ENCODE results near the gene FOXB1.

The FOXB1 gene

GRCh38 chr15:60020736-60021135 lies 16.6 kb downstream of the FOXB1 start:
- no peak for DNase-seq (ENCODE audit: low spot score)

- no peak for DNase-seq (ENCODE audit: low spot score)
Measured at GRCh38 chr15:60021589-60022378, 17.7 kb downstream of the FOXB1 start.

- no peak for DNase-seq (ENCODE audit: low spot score)
Measured at GRCh38 chr15:60022379-60022741, 18.2 kb downstream of the FOXB1 start.

- no peak for DNase-seq (ENCODE audit: low spot score)
Measured at GRCh38 chr15:60026555-60026954, 22.4 kb downstream of the FOXB1 start.

GRCh38 chr15:60035344-60035743 lies 31.2 kb downstream of the FOXB1 start:
- no peak for DNase-seq (ENCODE audit: low spot score)

DNA sequence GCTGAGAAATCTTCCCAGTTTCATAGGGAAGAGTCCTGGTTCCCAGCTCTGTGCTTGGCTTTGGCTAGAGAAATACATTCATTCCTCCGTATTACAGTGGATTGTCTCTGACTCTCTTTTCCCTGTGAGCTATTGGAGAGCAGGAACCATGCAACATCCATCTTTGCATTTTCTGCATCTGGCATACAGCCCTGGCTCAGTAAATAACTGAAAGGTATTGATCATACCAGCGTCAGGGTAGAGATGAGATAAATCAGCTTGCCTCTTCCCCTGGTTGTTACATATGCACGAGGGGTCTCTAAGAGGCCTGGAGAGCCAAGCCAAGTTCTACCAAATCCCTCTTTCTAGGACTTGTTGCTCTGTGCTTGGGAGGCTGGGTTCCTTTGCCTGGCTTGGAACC lies 35.2 kb downstream of the FOXB1 start:
- no peak for DNase-seq (ENCODE audit: low spot score)

DNA sequence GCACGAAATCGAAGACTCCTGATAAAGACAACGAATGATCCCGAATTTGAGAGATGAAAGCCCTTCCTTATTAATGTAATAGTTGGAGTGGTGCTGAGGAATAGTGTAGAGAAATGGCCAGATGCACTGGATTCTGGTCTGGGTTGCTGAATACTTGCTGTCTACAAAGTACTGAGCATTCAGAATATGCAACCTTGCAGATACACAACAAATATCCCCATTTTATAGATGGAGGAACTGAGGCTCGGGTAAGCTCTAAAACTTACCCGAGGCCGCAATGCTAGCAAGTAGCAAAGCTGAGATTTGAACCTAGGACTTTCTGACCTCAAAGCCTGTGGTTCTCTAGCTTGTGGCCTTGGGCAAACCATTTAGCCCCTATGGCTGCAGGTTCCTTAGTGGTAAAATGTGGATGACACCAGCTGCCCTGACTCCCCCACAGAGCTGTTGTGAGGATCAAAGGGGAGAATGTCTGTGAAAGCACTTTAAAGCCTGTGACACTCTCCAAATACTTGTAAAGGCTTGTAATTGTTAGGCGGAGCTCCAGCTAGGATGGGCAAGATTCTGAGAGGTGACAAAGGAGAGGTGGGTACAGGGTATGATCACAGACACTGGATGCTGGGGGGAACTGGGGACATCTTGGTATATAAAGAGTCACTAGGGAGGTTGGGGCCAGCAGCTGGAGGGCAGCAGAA lies 39.8 kb downstream of the FOXB1 start:
- no peak for DNase-seq (ENCODE audit: low spot score)

- no peak for DNase-seq (ENCODE audit: low spot score)
Measured at GRCh38 chr15:60044636-60045270, 40.6 kb downstream of the FOXB1 start.

GRCh38 chr15:60047701-60048100 lies 43.6 kb downstream of the FOXB1 start:
- no peak for DNase-seq (ENCODE audit: low spot score)

DNA sequence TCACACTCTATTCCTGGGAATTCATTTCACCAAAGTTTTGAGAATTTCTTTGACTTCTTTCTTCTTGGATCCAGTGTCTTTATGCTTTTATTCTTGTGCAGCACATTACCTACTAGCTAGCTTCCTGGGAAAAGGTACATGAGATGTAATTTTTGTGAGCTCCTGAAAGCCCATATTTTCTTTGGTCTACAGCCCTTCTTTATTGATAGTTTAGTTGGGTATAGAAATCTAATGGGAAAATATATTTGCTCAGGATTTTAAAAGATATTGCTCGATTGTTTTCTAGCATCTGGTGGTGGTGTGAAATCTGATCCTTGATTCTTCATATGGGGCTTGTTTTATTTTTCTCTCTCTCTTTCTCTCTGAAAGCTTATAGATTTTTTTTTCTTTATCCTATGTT lies 45.8 kb downstream of the FOXB1 start:
- no peak for DNase-seq (ENCODE audit: low spot score)

DNA sequence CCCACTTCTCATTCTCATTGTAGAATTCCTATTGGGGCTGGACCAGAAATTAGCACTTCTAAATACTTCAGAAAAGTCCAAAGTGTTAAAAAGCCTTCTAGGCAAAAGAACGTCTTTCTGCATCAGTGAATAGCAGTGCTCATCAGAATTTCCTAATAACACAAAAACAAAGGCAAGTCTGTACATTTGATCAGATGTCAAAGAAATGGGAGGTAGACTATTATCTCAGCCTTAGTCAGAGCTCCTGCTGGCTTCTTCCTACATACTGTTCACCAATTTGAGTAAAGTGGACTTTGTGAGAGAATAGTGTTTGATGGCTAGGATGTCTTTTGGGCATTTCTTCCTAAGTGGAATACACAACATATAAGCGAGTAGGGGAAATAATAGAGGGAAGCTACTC lies 48.7 kb downstream of the FOXB1 start:
- no peak for DNase-seq (ENCODE audit: low spot score)

DNA sequence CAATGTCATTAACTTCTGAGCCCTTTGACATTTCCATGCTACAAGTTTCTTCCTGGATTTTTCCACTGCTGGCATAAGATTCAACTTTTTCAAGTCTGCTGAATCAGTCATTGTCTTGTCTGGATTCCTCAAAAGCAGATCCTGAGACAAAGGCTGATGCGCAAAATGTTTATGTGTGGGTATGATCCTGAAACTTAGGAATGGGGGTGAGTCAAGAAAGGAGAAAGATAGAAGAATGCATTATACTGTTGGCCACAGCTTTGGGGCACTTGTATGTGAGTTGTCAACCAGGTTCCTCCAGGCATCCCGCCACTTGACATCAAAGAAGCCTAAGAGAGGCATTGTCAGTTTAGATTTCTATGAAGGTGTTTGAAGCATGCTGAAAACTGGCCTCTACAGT lies 50.4 kb downstream of the FOXB1 start:
- DNase-seq (ENCODE audit: low spot score): no peak

All from COLO829 (cell line).